Uterus (tissue), 2 donors: Measurements from ENCODE around the gene CREB5.

Experiments used
- CTCF ChIP-seq, 4 experiments: fragments of 200-600 bp in 2 of 4; fragments of 450-650 bp in 2 of 4; sonication (generic) in 2 of 4; IDR thresholded peaks; one replicate each; pipeline ENCODE4 v1.5.1; 2016 to 2019; ENCODE audit warnings: antibody characterized with exemption in 4 of 4, mild to moderate bottlenecking in 2 of 4, moderate library complexity in 1 of 4
- POLR2A ChIP-seq, 2 donors: fragments of 450-650 bp; IDR thresholded peaks; one replicate each; pipeline ENCODE4 v1.6.1; 2016; ENCODE audit warnings: antibody characterized with exemption in 2 of 2, mild to moderate bottlenecking in 1 of 2, moderate library complexity in 1 of 2

- no peak for TF ChIP-seq CTCF (IDR thresholded peaks at IDR 0.05)
- TF ChIP-seq POLR2A (IDR thresholded peaks at IDR 0.05): no peak
These were observed 62.3 kb downstream of the CREB5 start for GRCh38 chr7:28474640-28475039.
